OCI-LY1 (cell line): ENCODE results near the gene PTPRN2.

ENCODE experiments used
- CTCF ChIP-seq: fragments of 200-600 bp; sonication (generic), shearing (Covaris generic); IDR thresholded peaks from 2 replicates; pipeline ENCODE4 v1.5.1; 2017; ENCODE audit warnings: mild to moderate bottlenecking, antibody characterized with exemption, low read length, moderate library complexity, mixed read lengths
- EZH2 ChIP-seq: fragments of 200-600 bp; sonication (generic), shearing (Covaris generic); IDR thresholded peaks from 2 replicates; pipeline ENCODE4 v1.8.0; 2017; ENCODE audit warnings: borderline replicate concordance, mixed run types, mild to moderate bottlenecking, antibody characterized with exemption, low read length, moderate library complexity, mixed read lengths

DNA sequence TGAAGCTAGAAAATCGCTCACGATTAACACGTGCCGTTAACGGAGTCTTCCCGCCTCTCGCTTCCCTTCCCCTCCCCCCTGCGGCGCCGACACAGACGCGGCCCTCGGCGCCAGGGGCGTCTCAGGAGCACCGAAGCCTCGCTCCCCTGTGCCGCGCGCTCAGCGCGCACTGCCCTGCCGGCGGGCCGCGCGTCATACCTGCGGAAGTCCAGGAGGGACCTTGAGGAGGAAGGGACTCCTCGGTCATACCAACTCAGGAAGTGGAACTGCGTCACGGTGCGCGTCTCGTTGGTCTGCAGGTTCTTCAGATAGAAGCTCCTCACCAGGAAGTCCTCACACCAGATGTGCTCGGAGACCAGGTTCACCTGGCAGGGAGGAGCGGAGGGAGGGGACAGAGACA is 1011.2 kb downstream of the PTPRN2 start:
- TF ChIP-seq CTCF (no peak), EZH2 (no peak)
